ENCODE data around the gene MAFG.

GRCh38 chr17:81921996-81922565, 5.5 kb downstream of the MAFG start:
- TF ChIP-seq EZH2 (IDR thresholded peaks at IDR 0.05; ENCODE audit: insufficient read depth, low read length) (no peak), CTCF (IDR thresholded peaks at IDR 0.05; ENCODE audit: insufficient read depth, low read depth, low read length) (no peak)

All from astrocyte (in vitro differentiated cells and primary cell).